HEK293T (cell line): ENCODE measurements around the gene ANHX.

Experiments
- ARNT ChIP-seq: fragments of 450-650 bp; IDR thresholded peaks from 2 replicates; pipeline ENCODE4 v1.6.1; 2017; ENCODE audit warnings: mild to moderate bottlenecking
- BHLHE40 ChIP-seq: fragments of 450-650 bp; IDR thresholded peaks from 2 replicates; pipeline ENCODE4 v1.6.1; 2016; ENCODE audit warnings: mild to moderate bottlenecking, moderate library complexity, borderline replicate concordance
- CTBP1 ChIP-seq: fragments of 450-650 bp; IDR thresholded peaks from 2 replicates; pipeline ENCODE4 v1.6.1; 2016; ENCODE audit warnings: borderline replicate concordance
- FOXA1 ChIP-seq: fragments of 450-650 bp; IDR thresholded peaks from 2 replicates; pipeline ENCODE4 v1.6.1; 2016; ENCODE audit warnings: mild to moderate bottlenecking
- FOXK2 ChIP-seq: fragments of 450-650 bp; IDR thresholded peaks from 2 replicates; pipeline ENCODE4 v1.6.1; 2016; ENCODE audit warnings: mild to moderate bottlenecking
- FOXM1 ChIP-seq: fragments of 450-650 bp; IDR thresholded peaks from 2 replicates; pipeline ENCODE4 v1.6.1; 2017; ENCODE audit warnings: mild to moderate bottlenecking, borderline replicate concordance
- NFRKB ChIP-seq: fragments of 450-650 bp; IDR thresholded peaks from 2 replicates; pipeline ENCODE4 v1.6.1; 2016; ENCODE audit warnings: mild to moderate bottlenecking, moderate library complexity
- SP1 ChIP-seq: fragments of 450-650 bp; IDR thresholded peaks from 2 replicates; pipeline ENCODE4 v1.6.1; 2017
- SUZ12 ChIP-seq: fragments of 450-650 bp; IDR thresholded peaks from 2 replicates; pipeline ENCODE4 v1.6.1; 2016; ENCODE audit warnings: mild to moderate bottlenecking
- ZNF384 ChIP-seq: fragments of 450-650 bp; IDR thresholded peaks from 2 replicates; pipeline ENCODE4 v1.6.1; 2016

DNA sequence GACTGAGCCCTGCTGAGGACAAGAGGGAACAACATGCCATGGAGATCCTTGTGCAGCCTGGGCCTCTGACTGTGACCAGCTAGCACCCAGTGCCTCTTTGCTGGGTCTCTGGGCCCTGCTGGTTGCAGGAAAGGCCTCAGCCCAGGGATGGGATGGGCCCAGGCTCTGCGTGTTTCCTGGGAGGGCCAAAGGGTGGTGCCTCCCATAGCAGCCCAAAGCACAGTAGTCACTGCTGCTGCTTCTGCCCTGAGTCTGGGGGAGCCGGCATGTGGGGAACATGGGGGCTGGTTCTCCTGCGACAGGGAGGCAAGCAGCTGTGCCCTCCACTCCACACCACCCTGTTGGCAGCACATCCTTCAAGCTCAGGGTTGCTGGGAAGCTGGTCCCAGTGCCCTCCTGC lies 18.5 kb downstream of the ANHX start:
- TF ChIP-seq ARNT (no peak), FOXM1 (no peak), FOXK2 (no peak), FOXA1 (no peak), BHLHE40 (no peak), SP1 (no peak), ZNF384 (no peak), SUZ12 (no peak), CTBP1 (no peak), NFRKB (no peak)
